RPMI8226 (cell line): ENCODE measurements around the gene SCAND1.
"Not testable (repeated sequence)": the region's sequence is repeated elsewhere in the genome, so short reads cannot be mapped to it uniquely, and the experiment has no call there.

ENCODE experiments used
- DNase-seq: peaks from one replicate; pipeline ENCODE4 v3.0.0-alpha.2; 2015

The SCAND1 gene

DNA sequence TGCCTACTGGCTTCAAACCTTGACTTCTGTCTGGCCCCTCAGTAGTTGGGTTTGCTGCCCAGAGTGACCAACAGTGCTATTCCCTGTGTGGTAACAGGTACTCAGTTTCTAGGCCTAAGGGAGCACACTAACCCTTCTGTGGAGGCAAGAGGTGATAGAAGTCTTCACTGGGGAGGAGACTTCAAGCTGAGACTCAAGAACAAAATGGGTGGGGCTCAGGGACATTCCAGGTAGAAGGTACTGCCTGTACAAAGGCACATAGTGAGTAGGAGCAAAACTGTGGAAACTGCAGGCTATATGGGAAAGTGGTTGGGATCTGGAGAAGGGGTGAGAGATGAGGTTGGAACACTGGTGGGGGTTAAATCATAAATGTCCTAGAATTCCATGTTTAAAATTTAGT is 2.3 kb upstream of the SCAND1 start:
- no peak for DNase-seq

DNA sequence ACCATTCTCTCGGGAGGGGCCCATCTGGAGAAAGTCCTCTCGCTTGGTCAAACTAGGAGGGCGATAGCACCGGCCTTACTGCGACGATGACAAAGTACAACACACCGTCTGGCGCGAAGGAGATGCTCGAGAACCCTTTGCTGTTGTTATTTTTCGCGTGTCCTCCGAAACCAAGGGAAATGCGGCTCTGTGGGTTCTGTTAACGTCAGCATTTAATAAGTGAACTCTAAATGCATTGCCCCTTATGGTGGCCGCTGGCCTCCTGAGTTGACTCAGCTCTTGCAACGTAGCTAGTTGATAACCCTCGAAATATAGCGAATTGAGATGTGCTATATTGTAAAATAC is 577 bp upstream of the SCAND1 start:
- DNase-seq, result peak; percentile 82

DNA sequence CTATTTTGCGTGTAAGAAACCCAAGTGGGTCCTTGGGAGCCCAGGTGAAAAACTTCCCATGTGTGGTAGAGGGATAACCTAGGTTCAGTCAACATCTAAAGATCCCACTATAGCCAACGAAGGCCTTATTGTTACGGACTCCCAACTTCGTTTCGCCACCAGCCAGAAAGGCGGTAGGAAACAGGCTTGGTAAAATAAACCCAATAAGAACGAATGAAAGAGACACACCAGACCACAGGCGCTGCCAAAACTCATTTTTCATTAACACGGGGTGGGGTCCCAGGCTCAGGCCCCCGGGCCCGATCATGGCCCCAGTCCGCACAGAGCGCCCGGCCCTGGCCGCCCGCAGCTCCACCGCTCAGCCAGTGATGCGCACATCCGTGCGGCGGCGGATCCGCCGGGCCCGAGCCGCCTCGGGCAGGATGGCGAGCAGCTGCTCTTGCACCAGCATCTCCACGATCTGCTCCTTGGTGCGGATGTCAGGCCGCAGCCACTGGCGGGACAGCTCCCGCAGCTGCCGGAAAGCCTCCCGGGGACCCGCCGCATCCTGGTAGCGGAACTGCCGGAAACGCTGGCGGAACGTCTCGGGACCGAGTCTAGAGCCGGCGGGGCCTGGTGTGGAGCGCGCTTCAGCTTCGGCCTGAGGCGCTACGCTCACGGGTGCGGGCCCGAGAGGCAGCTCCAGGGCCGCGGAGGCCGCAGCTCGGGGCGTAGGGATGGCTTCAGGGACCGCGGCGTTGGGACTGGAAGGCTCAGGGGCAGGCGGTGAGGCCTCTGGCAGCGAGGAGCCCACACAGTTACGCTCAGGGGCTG is 709 bp downstream of the SCAND1 start:
- peak; percentile 55 for DNase-seq

DNA sequence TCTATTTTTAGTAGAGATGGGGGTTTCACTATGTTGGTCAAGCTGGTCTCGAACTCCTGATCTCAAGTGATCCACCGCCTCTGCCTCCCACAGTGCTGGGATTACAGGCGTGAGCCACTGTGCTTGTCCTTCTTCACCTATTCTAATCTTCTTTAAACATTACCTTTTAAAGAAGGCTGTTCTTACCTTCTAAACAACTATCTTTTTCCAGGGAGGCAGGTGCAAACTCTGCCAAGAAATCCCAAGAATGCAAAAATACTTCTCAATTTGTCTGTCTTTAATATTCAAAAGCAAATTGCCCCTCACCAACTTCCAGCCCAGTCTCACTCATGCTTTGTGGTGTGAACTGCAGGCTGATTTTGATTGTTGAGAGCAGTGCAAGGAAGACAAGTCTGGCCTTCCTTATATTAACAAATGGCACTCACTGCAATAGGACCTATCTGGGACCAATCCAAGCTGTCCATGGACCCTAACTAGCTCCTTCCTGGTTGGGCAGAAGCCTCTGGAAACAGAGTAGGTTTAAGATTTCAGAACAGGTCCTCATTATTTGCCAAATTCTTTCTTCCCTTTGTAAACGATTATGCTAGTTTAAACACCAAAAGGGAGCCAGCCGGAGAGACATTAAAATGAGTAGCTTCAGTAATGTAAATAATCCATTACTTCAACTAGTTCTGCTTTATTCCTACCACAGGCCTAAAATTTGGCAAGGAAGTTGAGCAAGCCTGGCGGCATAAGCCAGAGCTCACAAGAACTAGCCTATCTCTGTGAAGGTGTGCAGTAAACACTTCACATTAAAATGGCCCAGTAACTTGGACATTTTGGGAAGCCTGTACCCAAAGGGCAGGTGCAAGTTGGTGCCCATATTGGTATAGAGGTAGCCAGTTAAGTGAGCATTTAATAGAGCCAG is 1.6 kb downstream of the SCAND1 start:
- DNase-seq, result peak; percentile 41

DNA sequence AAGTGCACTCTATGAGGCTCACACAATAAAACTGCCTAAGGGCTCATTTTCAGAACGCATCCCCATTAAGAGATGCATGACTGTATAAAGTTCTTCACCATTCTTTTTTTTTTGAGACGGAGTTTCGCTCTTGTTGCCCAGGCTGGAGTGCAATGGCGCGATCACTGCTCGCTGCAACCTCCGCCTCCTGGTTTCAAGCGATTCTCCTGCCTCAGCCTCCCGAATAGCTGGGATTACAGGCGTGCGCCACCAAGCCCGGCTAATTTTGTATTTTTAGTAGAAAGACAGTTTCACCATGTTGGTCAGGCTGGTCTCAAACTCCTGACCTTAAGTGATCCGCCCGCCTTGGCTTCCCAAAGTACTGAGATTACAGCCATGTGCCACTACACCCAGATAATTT is 2.2 kb downstream of the SCAND1 start:
- DNase-seq, result not testable (repeated sequence)

DNA sequence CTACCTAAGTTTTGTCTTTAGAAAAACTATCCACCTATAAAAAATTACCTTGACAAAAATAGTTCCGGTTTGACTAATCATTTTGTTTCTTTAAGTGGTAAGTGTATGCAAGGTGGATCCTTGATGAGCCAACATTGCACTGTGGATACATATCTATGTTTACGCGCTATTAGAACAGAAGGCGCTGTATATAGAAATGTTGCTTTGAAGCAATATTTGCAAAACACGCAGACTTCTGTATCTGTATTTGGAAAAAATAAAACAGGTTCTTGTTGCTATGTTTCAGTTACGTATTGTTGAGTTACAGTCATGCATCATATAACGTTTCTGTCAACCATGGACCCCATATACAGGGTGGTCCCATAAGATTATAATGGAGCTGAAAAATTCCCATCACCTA is 4.2 kb downstream of the SCAND1 start:
- no peak for DNase-seq

DNA sequence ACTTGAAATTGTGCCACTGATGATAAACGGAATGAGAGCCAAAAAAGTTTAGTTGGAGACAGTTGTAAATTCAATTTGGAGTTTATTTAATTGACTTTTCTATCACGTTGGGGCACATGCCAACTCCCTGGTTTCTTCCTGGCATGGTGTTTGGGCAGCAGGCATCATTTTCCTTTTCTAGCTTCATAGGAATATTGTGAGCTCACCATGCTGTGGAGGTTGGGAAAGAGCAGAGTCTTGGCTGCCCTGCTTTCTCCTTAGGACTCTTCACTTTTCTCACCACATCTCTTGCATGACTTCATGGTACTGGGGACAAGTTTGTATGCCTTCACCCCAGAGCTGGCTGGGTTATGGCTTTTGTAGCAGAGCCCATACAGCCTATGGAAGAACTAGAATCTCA is 6.4 kb downstream of the SCAND1 start:
- DNase-seq, result no peak

DNA sequence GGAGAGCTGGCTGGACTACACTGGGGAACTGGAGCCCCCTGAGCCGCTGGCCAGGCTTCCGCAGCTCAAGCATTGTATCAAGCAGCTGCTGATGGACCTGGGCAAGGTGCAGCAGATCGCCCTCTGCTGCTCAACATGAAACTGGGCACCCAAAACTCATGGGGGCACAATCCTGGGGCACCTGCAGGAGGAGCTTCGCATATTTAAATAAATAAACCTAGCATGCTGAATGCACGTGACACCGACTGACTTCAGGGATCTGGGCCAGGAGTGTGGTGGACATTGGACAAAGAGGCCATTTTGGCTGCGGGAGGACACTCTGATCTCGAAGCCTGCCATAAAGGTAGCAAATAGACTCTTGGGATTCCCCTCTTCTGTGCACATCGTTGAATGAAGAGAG is 6.8 kb downstream of the SCAND1 start:
- peak; percentile 27 for DNase-seq

DNA sequence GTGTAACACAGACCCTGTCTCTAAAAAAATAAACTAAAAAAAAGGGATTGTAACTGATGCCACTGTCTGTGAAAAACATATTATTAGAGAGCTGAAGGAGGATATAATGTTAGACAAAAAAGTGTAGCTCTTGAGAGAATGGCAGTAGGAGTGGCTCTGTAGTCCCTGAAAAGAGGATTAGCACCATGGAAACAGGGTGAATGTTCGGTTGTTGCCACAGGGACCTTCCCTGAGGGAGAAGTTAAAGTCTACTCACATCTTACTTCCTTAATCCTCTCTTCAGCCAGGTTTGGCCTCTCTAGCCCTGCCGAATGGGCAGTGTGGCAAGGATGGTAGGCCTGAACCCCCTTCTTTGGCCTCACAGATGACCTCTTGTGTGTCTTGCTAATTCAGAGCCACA is 12.1 kb downstream of the SCAND1 start:
- DNase-seq, result no peak

DNA sequence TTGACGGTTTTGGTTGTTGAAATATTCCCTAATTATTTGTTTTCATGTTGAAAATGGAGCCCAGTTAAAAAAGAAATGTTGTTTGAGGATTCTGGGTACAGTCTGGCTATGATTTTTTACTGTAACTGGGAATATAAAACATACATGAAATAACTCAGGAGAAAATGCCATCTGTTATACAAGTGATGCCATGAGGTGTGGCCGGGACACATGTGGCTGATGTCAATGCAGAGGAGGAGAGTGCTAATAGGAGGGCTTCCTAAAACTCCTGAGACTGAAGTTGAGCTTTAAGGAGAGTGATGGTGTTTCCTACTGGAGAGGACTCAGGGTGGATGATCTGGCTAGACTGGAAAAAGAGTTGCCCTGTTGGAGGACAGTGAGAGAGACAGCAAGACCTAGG is 12.7 kb downstream of the SCAND1 start:
- DNase-seq, result no peak

DNA sequence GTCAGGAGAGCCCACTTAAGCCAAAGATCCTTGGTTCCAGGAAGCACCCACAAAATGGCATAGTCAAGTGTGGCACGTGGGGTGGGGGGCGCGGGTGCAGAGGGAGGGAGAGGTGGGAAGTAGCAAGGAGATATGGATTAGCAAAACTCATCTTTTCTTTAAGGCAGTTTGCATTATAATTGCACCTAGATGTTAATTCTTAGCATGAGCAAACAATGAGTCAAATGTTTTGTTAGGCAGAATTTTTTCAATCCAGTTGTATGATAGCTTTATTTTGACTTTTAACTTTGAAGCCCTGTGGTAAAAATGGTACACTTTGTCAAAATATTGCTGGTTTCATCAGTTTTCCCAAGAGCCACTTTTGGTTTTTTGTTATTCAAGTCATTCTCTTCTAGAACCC is 15.0 kb downstream of the SCAND1 start:
- DNase-seq, result no peak

DNA sequence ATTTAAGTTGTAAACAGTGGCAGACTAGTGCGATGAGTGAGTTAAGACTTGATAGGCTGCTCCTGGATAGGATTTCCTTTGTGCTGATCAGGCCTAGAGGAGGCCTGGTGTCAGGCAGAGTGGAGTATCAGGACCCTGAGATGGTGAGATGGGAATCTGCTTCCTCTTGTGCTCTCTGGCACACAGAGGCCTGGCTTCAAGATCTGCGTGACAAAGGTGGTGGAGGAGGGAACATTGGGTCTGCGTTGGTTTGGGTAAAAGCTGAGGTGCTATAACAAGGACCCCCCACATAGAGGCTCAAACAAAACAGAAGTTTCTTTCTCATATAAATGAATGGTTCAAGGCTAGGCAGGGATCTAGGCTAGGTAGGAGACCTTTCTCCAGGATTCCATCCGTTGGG is 20.3 kb downstream of the SCAND1 start:
- no peak for DNase-seq

DNA sequence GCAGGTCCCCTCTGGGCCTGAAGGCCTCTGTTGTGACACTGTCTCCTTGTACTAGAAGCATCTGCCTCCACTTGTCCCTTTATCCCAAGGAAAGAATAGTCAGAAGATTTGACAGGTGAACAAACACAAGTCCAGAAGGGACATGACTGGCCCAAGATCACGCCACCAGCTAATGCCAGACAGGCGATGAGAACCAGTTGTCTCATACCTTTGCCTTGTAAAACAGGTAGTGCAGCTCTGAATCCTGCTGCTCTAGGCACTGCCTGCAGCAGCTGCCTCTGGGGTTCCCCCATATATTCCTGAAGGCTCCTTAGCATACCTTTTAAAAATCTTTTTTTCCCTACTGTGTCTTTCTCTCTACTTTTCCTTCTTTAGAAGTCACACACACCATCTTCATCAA is 25.0 kb downstream of the SCAND1 start:
- no peak for DNase-seq

DNA sequence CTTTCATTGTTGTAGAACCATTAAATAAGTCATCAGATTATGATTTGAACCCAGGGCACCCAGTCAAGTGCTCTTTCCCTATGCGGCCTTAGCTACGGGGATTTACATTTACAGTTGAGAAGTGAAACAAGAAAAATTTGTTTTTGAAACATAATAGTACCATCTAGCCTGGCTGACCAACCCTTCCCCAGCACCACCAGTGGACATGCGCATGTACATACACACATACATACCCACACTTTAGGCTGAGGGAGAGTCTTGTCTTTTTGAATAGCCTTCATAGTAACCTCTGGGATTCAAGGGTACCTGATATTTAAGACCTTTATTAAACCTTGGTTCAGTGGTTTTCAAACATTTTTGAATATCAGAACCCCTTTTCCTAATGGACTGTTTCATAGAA is 33.8 kb downstream of the SCAND1 start:
- no peak for DNase-seq

DNA sequence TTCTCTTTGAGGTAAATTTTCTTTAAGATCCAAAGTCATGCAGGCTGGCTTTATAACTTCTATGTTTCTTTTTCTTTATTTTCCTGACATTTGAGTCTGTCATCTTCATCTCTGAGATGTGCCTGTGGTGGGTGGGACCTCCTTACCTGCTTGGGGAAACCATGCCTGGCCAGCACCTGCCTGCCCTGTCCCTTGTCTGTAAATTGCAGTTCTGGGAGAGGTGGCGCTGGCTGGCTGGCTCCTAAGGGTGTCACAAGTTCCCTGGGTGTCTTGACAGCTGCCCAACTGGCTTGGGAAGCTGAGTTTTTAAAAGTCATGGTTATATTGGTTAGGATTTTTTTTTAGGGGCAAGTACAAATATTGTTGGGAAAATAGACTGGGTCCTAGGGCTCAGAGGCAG is 36.3 kb downstream of the SCAND1 start:
- DNase-seq, result no peak

DNA sequence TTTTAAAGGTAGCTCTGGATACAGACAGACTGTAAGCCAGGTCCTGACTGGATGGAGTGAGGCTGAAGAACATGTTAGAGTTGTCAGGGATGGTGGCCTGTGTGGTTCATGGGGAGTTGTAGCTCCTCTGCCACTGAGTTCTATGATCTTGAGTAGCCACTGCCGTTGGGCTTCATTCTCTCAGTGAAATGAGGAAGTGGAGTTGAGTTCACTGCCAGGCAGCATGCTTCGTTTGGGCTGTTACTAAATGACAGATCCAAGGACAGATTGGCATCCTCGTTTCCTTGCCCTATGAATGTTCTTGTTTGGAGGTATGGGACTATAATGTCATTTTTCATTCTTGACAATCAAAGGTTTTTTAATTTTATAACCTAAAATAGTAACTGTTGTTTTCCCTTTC is 37.2 kb downstream of the SCAND1 start:
- DNase-seq, result no peak

DNA sequence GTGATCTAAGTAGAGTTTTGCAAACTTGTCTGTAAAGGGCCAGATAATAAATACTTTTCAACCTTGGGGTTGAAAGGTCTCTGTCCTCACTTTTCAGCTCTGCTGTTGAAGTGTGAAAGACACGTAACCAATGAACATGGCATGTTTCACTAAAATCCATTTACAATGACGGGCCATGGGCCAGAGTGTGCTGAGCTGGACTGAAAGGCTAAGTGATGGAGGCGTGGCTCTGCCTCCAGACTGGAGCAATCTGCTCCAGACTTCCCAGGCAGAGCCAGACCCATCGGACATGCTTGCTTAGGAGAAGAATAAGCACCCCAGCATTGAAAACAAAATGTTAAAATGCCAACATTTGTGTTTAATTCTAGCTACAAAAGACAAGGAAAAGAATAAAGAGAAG is 41.4 kb downstream of the SCAND1 start:
- no peak for DNase-seq

DNA sequence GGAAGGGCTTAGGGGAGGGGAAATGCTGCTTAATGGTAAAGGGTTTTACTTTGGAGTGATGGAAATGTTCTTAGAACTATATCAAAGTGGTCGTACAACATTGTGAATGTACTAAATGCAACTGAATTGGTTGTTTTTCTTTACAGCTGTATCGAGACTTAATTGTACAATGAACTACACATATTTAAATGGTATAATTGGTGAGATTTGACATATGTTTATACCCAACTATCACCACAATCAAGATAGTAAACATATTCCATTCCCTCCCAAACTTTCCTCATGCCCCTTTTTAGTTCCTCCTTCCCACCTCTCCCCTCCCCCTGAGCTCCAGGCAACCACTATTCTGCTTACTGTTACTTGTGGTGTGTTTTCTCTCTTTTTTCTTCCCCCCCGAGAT is 44.0 kb downstream of the SCAND1 start:
- no peak for DNase-seq

DNA sequence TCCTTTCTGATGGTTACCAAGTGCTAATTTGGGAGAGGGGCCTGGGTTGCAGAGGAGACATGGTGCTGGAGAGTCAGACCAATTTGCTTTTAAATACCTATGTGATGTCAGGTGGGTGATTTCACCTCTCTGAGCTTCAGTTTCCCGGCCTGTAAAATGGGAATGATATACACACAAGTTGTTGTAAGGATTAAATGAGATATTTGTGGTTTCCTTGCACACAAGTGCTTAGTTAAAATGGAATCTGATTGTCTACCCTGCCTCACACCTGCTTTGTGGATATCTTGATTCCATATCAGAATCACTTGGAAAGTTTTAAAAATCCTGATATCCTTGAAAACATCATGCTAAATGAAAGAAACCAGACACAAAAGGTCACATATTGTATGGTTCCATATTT is 44.5 kb downstream of the SCAND1 start:
- no peak for DNase-seq

DNA sequence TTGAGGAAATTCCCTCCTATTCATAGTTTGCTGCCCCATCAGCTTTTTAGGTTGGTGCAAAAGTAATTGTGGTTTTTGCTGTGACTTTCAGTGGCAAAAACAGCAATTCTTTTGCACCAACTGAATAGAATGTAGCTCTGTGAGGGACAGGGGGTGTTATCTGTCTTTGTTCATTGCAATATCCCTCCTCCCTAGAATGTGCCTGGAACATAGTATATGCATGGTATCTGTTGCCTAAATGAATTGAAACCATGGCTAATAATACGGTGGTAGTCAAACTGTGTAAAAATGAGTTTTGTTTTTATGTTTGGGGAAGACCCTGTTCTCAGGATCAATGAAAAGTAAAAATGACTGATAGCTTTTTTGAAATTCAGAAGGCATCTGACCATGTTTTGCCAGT is 45.1 kb downstream of the SCAND1 start:
- DNase-seq, result no peak

DNA sequence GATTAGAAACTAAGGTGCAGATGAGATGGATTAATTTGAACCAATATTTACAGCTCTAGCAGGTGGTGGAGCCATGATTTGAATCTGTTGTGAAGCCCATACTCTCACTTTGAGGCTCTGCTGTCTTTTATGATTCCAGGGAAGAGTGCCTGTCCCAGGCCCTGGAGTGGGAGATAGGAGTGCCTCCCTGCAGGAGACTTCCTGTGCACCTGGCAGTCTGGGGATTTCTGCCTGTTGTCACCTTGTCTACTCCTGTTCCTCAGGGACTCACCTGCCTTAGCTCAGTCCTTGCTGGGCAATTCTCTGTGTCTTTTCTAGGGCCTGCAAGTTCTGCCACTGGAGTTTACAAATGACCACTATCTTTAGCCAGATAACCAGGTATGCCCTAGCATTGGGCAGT is 46.3 kb downstream of the SCAND1 start:
- no peak for DNase-seq

DNA sequence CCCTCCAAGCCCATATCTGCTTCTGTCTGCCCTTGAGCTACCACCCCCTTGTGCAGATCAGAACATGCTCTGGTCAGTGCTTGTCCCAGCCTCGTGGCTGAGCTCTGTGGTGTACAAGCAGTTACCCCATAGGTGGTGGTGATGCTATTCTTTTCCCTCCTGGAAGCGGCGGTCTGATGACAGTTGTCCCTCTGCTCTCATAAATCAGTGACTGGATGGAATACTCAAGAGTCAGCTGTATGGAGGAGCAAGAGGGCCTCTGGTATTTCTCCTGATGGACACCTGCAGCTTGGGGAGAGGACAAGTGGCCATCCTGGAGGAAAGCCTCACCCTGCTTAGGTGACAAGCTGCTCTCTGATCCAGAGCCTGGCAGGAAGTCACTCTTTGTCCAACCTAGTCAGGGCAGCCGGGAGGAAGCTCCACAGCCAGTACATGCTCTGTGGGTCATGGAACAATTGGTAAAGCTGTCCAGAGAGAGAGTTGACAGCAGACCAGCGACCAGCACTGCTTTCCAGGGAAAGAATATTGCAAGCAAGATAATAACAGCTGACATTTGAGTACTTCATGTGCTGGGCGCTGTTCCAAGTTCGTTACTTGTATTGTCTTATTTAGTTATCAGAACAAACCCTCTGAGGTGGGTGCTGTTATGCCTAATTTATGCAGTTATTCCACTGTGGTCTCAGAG is 47.1 kb downstream of the SCAND1 start:
- DNase-seq, result no peak

DNA sequence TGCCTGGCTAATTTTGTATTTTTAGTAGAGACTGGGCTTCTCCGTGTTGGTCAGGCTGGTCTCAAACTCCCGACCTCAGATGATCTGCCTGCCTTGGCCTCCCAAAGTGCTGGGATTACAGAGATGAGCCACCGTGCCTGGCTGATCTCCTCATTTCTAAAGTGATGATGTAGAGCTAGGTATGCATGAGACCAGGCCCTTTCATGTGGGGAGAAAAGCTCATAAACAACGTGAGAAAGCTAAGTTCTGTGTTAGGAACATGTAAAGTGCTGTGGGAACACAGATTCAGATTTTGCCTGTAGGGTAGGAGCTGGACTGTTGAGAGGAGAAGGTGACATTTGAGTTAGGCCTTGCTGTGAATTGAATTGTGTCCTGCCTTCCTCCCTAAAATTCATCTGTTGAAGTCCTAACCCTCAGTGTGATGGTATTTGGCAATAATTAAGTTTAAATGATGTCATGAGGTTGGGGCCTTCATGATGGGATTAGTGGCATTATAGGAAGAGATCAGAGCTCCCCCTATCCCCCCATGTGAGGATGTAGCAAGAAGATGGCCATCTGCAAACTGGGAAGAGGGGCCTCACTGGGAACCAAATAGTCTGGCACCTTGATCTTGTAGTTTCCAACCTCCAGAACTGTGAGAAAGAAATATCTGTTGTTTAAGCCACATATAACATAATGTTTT is 49.2 kb downstream of the SCAND1 start:
- no peak for DNase-seq
